Forelimb muscle (tissue), 1 donor: Measurements from ENCODE around the gene SEMA5A. TPM values are rescaled to one million over a fixed set of nuclear protein-coding genes. Genes with fewer than 3 reads are reported as not detected.

ENCODE experiments used
- DNase-seq: peaks from one replicate; pipeline ENCODE4 v3.0.0-alpha.2; 2013; ENCODE audit warnings: low read depth
- polyA plus RNA-seq: library from polyadenylated mRNA; unstranded; fragments of 120-200 nt; gene quantifications from one replicate; pipeline ENCODE4 v1.2.1, GENCODE V29; 2013; ENCODE audit not compliant: insufficient read length

The SEMA5A gene
- polyA plus RNA-seq, 1 donor, result 27.1 TPM

- DNase-seq, result no peak
These were observed 30.4 kb downstream of the SEMA5A start for GRCh38 chr5:9515436-9515835.

GRCh38 chr5:9514968-9515367, 30.9 kb downstream of the SEMA5A start:
- no peak for DNase-seq

DNA sequence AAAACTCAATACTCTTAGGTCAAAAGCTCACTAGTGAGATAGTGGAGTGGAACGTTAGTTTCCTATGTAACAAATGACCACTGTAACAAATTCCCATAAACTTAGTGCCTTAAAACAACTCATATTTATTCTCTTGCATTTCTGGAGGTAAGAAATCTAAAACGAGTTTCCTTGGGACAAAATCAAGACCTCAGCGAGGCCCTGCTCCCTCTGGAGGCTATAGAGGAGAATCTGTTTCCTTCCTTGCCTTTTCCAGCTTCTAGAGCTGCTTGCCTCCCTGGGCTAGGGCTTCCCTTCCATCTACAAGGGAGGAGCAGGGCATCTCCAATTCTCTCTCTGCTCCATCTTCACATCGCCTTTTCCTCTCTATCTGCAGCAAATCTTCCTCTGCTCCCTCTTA, 32.0 kb downstream of the SEMA5A start:
- DNase-seq, result no peak

DNA sequence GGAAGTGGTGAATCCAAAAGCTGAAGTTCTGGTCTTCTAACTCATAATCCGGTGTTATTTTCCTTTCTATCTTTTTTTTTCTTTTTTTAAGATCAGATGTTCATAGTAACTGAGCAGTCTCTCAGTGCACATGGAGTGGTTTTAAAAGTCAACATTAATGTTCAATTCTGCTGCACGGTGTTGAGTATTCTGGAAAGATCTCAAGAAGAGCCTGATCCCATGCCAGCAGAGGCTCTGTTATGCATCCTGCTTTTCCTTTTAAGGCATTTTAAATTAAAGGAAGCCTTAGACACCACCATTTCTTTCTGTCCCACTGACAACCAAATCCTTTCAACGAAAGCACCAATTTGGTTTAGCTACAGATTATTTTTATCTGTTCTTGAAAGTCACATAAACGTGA, 33.4 kb downstream of the SEMA5A start:
- DNase-seq, result peak; percentile 40

DNA sequence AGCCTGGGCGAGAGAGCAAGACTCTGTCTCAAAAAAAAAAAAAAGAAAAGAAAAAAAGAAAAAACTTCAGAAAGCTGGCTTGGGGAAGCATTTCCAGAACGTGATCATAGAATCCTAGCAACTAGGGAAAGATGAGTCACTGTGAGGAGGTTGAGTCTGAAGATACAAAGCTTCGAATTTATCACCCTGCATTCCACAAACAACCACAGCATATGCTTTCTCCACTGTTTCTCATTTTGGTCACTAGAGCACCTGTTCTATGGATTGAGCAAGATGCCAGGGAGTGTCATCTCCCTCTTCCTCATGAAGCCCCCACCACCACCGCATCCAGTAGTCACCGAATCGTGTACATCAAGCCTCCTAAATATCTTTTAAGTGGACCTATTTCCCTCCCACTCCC, 37.9 kb downstream of the SEMA5A start:
- no peak for DNase-seq

DNA sequence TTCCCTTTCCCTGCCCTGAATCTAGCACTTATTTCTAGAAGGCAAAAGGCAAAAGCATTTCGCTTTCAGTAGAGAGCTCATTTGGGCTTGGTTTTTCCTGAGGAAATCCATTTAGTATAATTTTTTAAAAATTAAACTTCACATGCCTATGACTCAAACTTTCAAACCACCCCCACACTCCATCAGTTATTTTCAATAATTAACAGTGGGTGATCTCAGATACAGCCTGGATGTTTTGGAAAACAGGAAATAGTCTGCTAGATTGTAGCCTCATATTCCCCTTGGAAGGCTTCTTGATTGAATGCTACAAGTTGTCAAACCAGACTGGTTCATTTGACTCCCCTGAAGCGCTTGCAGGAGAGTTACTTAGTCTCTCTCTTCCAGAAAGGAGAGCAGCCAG, 40.6 kb downstream of the SEMA5A start:
- DNase-seq, result no peak

DNA sequence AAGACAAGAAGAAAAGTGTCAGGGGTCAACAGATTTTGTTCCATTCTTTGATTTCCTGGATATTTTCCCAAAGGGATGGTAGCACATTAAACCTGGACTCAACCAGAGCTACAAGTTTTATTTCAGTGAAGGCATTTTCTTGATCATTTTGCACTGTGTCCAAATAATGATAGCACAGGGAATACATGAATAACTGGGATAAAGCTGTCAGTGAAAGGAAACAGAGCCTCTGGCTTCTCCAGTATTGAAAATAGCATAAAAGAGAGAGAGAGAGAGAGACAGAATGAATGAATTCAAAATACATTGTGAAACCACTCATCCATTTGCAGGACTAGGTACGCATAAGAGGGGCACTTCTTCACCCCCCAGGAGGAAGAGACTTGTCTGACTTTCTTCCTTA, 43.0 kb downstream of the SEMA5A start:
- DNase-seq, result no peak

DNA sequence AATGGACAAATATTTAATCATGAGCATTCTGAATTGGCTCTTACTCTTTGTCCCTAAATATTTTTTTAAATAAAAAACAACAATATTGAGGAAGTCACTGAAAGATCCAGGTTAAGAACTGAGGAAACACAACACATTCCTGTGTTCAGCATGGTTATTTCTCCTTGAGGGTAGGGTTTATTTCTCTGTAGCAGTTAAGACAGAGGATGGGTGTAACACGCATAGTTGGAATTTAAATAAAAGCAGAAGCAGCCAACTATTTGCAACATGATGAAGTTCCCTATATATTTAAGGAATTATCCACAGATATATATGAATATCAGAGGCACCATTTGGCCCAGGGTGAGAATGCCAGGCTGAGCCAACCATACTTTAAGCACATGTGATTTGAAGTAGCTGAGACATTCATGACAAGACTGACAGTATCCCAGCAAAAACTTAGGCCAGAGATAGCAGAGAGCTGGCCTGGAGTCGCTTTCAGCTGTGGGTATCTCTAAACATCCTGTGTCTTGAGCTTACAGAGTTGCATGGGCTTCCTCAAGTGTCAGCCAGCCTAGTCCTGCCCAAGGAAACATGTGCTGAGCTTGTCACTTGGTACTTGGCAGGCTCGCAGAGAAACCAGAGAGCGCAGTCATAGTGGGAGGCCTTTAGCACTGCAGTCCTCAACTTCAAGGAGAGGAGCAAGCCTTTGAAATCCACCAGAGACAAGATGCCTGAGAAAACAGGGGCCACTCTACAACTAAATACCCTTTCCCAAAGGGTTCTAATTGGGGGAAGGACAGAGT, 43.6 kb downstream of the SEMA5A start:
- no peak for DNase-seq

DNA sequence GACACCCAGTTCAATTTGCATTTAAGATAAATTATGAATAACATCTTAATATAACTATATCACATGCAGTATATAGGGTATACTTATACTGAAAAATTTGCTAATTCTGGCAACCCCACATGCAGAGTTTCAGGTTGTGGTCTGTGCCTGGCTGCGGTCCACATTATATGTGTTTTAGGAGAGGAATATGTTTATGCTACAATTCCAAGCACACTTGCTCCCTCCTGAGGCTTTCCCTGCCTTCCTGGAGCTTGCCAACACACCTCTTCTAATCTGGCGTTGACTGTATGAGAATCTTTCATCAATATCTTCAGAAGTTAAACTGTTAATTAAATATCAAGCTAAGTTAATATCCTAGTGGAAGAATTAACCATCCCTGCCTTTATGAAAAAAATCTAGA, 45.2 kb downstream of the SEMA5A start:
- DNase-seq, result no peak

- DNase-seq, result no peak
These were observed 45.7 kb downstream of the SEMA5A start for GRCh38 chr5:9500193-9500592.

GRCh38 chr5:9499498-9499876, 46.4 kb downstream of the SEMA5A start:
- DNase-seq, result no peak

- no peak for DNase-seq
These were observed 47.1 kb downstream of the SEMA5A start for GRCh38 chr5:9498541-9499497.

- no peak for DNase-seq
These were observed 48.5 kb downstream of the SEMA5A start for GRCh38 chr5:9497347-9497746.

GRCh38 chr5:9496801-9497200, 49.1 kb downstream of the SEMA5A start:
- DNase-seq, result no peak

DNA sequence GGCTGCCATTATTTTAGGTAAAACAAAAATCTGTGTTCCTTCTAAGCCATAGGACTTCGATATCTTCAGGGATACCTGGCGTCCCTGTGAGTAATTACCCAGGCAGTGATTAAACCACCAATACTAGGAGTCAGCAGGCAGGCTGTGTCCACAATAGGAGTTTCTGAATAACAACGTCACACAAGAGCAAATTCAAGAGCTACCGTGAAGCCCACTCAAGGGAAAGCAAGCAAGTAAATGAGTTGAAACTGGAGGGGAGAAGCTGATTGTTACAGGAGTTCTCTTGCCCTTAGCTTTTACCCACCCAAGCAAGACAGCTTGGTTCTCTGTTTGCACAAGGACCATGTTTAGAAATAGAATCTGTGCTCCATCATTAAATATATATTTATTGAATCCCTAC, 50.8 kb downstream of the SEMA5A start:
- DNase-seq, result no peak

GRCh38 chr5:9494301-9494700, 51.6 kb downstream of the SEMA5A start:
- DNase-seq, result no peak

GRCh38 chr5:9490494-9491097, 55.3 kb downstream of the SEMA5A start:
- no peak for DNase-seq

GRCh38 chr5:9483779-9484178, 62.1 kb downstream of the SEMA5A start:
- no peak for DNase-seq

- no peak for DNase-seq
These were observed 62.6 kb downstream of the SEMA5A start for GRCh38 chr5:9483243-9483642.

- DNase-seq, result no peak
These were observed 63.5 kb downstream of the SEMA5A start for GRCh38 chr5:9482381-9482780.

DNA sequence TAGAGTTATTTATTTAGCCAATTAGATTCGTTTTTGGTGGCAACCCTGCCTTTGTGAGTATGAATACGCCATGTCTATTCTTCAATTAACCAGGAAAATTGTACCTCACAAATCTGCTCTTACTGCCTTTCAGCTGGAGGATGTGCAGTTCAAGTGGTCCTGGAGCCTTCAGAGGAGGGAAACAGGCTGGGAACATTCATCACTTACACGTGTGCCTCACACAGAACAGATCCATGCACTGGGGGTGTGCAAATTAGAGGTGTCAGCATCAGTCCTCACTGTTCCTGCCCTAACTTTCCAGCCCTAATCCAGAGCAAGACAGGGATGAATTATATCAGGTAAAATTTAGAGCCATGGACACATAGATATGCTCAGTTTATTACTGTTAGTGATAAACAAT, 65.4 kb downstream of the SEMA5A start:
- DNase-seq, result no peak

DNA sequence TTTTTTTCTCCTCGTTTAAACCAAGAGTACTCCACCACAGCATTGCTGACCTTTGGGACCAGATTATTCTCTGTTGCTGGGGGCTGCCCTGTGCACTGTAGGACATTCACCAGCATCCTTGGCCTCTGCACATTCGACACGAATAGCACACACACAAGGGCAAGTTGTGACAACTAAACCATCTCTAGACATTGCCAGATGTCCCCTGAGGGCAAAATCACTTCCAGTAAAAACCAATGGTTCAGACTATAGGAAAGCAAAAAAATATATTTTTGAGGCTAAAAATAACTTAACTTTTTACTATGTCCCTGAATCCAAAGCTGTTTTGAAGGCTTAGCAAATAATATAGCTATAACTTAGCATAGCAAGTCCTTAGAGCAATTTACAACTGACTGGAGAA, 65.9 kb downstream of the SEMA5A start:
- DNase-seq, result no peak

DNA sequence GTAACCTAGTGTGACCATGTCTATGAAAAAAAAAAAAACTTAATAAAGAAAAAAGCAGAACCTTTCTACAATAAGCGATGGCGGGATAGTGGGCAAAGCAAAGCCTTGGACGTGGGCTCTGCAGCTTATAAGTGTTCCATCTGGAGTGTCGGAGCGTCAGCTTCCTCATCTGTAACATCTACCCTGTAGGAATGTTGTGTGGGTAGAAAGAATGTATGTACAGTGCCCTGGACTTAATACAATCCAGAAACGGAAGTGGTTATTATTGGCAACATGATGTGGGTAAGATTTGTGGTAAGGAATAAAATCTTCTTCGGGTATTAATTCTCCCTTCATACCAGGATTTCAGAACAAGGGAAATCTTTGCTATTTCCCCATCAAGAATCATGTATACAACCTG, 66.5 kb downstream of the SEMA5A start:
- DNase-seq, result no peak
